HG03432 (cell line): ENCODE data around the gene NRF1.
"Not testable (repeated sequence)": the region's sequence is repeated elsewhere in the genome, so short reads cannot be mapped to it uniquely, and the experiment has no call there.

Experiments
- ATAC-seq: cut with Tn5 transposase; IDR thresholded peaks from one replicate; pipeline ENCODE4 v1.9.1; 2021; ENCODE audit warnings: mild to moderate bottlenecking, moderate library complexity; ENCODE audit not compliant: unreplicated experiment

NRF1 gene

GRCh38 chr7:129611246-129612111 lies at the start of gene NRF1:
Gene NRF1 (plus strand): TSS chr7:129611720. CDS start chr7:129657352, 45,632 bp downstream.
- ATAC-seq: peak; percentile 81

- ATAC-seq: not testable (repeated sequence)
Measured at GRCh38 chr7:129566323-129566722, 45.2 kb upstream of the NRF1 start.

GRCh38 chr7:129567377-129567776 lies 44.1 kb upstream of the NRF1 start:
- ATAC-seq: no peak

GRCh38 chr7:129568240-129568639 lies 43.3 kb upstream of the NRF1 start:
- ATAC-seq: no peak

GRCh38 chr7:129569326-129569725 lies 42.2 kb upstream of the NRF1 start:
- no peak for ATAC-seq

GRCh38 chr7:129569811-129570215 lies 41.7 kb upstream of the NRF1 start:
- ATAC-seq: no peak

- no peak for ATAC-seq
Measured at GRCh38 chr7:129571201-129571600, 40.3 kb upstream of the NRF1 start.

GRCh38 chr7:129572205-129572604 lies 39.3 kb upstream of the NRF1 start:
- ATAC-seq: no peak

GRCh38 chr7:129574487-129574886 lies 37.0 kb upstream of the NRF1 start:
- no peak for ATAC-seq

GRCh38 chr7:129575699-129576098 lies 35.8 kb upstream of the NRF1 start:
- ATAC-seq: no peak

GRCh38 chr7:129576138-129576537 lies 35.4 kb upstream of the NRF1 start:
- no peak for ATAC-seq

- no peak for ATAC-seq
Measured at GRCh38 chr7:129578829-129579228, 32.7 kb upstream of the NRF1 start.

GRCh38 chr7:129586179-129586578 lies 25.3 kb upstream of the NRF1 start:
- not testable (repeated sequence) for ATAC-seq

GRCh38 chr7:129588268-129588667 lies 23.3 kb upstream of the NRF1 start:
- ATAC-seq: no peak

GRCh38 chr7:129591868-129592267 lies 19.7 kb upstream of the NRF1 start:
- ATAC-seq: no peak

GRCh38 chr7:129596386-129596785 lies 15.1 kb upstream of the NRF1 start:
- not testable (repeated sequence) for ATAC-seq

GRCh38 chr7:129597672-129598071 lies 13.8 kb upstream of the NRF1 start:
- ATAC-seq: no peak

- ATAC-seq: no peak
Measured at GRCh38 chr7:129599174-129599573, 12.3 kb upstream of the NRF1 start.

GRCh38 chr7:129603594-129603993 lies 7.9 kb upstream of the NRF1 start:
- ATAC-seq: not testable (repeated sequence)

- ATAC-seq: not testable (repeated sequence)
Measured at GRCh38 chr7:129604021-129604420, 7.5 kb upstream of the NRF1 start.

GRCh38 chr7:129604713-129605437 lies 6.6 kb upstream of the NRF1 start:
- no peak for ATAC-seq
